Calu3 (cell line): Measurements from ENCODE around the gene DGCR8. TPM values are rescaled to one million over a fixed set of nuclear protein-coding genes. Genes with fewer than 3 reads are reported as not detected.

Source experiments
- Bru-seq: library from RNA; stranded (reverse); fragments of 400-500 nt; gene quantifications from one replicate; lab custom pipeline; 2021; lab: Mats Ljungman, UMichigan
- BruChase-seq, 2 experiments: library from RNA; stranded (reverse); fragments of 400-500 nt; gene quantifications; one replicate each; lab custom pipeline; 2021; lab: Mats Ljungman, UMichigan
- BruUV-seq: library from RNA; stranded (reverse); fragments of 400-500 nt; replicated peaks from 2 replicates; lab custom pipeline; 2021; lab: Mats Ljungman, UMichigan
- CTCF ChIA-PET: fragments of 300-600 bp; sonication (Branson Sonifier 250); formaldehyde crosslinking; loops from one replicate; lab custom pipeline; 2022; ENCODE audit warnings: antibody characterized with exemption; lab: Charles Lee
- DNase-seq: peaks from one replicate; pipeline ENCODE4 v3.0.0; 2022
- H3K27ac Mint-ChIP-seq: one replicate; pipeline ENCODE4 v1.8.0; 2022; ENCODE audit warnings: mixed read lengths; ENCODE audit not compliant: unreplicated experiment
- H3K27me3 Mint-ChIP-seq: one replicate; pipeline ENCODE4 v1.8.0; 2022; ENCODE audit warnings: mixed read lengths; ENCODE audit not compliant: unreplicated experiment
- H3K36me3 Mint-ChIP-seq: one replicate; pipeline ENCODE4 v1.8.0; 2022; ENCODE audit warnings: mild to moderate bottlenecking, moderate library complexity, mixed read lengths; ENCODE audit not compliant: insufficient read depth, unreplicated experiment
- H3K4me1 Mint-ChIP-seq: one replicate; pipeline ENCODE4 v1.8.0; 2022; ENCODE audit warnings: mild to moderate bottlenecking, low read depth, mixed read lengths; ENCODE audit not compliant: unreplicated experiment
- H3K4me3 Mint-ChIP-seq: one replicate; pipeline ENCODE4 v1.8.0; 2022; ENCODE audit warnings: mild to moderate bottlenecking, low read depth, moderate library complexity, mixed read lengths; ENCODE audit not compliant: unreplicated experiment
- H3K9me3 Mint-ChIP-seq: one replicate; pipeline ENCODE4 v1.8.0; 2022; ENCODE audit warnings: low read depth, mixed read lengths; ENCODE audit not compliant: unreplicated experiment
- CTCF ChIP-seq: fragments of 200-600 bp; IDR thresholded peaks from one replicate; pipeline ENCODE4 v1.8.0; 2022; ENCODE audit warnings: antibody characterized with exemption; ENCODE audit not compliant: unreplicated experiment
- intact Hi-C: fragments of 100-400 bp; cut with micrococcal nuclease; formaldehyde crosslinking; loops from one replicate; pipeline ENCODE4 v1.10.0; 2022; ENCODE audit not compliant: unreplicated experiment
- long read RNA-seq: library from polyadenylated mRNA; stranded (forward); transcript quantifications from one replicate; pipeline ENCODE4 v2.0.0, GENCODE V29; 2022
- total RNA-seq: library from RNA; stranded (reverse); gene quantifications from 2 replicates; pipeline ENCODE4 v1.2.3, GENCODE V29; 2022

Gene DGCR8
- 53.1 and 54.7 TPM in 2 replicates for total RNA-seq
- Bru-seq, nascent RNA, result percentile 87 among the genes with signal in this experiment
- BruChase-seq, experiment 1, labeled RNA remaining after a 6-hour chase, result percentile 79 among the genes with signal in this experiment
- BruChase-seq, experiment 2, labeled RNA remaining after a 2-hour chase, result percentile 82 among the genes with signal in this experiment
- long read RNA-seq, full-length matches to known transcripts, result 3 of 10 reads
- long read RNA-seq, partial matches to known transcripts, result 6 of 10 reads
- long read RNA-seq, other reads (novel, unspliced or antisense), result 1 of 10 reads

DNA sequence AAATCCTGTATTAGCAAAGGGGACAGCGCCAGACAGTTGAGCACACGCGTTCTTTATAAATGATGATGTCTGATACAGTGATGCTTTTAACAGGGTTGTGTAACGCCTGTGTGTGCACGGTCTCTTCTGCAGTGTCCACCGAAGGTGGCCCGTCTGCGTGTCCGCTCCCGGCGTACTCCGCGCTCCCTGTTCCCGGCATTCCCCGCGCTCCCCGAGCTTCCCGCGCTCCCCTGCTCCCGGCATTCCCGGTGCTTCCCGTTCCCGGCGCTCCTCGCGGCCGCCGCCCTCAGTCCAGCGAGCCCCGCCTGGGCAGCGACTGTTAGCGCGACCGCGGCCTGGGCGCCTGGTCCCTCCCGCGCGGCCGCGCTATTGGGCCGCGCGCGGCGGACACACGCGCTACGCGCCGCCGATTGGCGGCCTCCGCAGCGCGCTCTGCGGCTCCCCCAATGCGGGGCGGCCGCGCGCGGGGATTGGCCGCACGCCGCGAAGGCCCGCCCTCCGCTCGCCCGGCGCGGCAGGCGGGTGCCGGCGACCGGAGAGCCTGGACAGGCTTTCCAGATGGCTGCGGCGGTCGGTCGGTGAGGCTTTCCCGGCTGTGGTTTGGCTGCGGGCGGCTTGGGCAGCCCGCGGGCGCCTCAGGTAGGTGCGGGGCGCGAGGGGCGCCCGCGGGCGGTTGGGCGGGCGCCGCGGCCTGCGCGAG is at the start of gene DGCR8:
TSS of gene DGCR8 (plus strand) at position 497 of the 700 bp plus-strand sequence. CDS start 5,723 bp downstream, outside the sequence.
- intact Hi-C loops, result no loop called here

DNA sequence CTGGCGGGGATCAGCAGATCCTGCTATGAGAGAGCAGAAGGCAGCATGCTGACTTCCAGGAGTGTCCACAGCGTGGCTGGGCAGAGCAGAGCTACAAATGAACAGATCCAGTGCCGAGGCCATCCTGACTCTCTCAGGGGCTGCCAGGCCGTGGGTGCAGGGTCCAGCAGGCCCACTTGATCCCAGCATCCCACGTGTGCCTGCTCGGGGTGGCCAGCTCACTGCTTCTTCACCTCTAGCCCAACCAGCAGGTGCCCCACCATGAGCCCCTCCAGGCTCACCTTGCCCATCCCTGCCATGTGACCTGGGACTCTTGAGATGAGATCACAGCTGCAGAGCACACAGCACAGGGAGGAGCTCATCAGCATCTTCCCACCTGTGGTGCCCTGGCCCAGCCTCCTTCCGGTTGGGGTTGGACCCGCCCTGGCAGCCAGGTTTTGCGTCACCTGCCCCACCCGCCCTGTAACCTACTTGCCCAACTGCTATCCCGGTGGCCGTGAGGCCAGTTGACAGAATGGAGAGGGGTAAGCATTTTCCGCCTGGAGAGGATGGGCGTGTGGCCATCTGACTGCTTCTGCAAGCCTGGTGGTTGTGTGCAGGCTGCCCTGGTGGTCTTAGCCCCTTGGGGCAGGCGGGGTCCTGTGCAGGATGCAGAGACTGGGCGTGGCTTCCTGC is 48.2 kb upstream of the DGCR8 start:
- Mint-ChIP-seq H3K27me3 (no peaks in the 10 kb centered on the region), H3K36me3 (peaks cover 27% of the 10 kb centered on the region), H3K9me3 (no peaks in the 10 kb centered on the region), H3K4me1 (no peaks in the 10 kb centered on the region), H3K27ac (no peak overlapping the region), H3K4me3 (no peak overlapping the region)
- TF ChIP-seq CTCF, result no peak
- CTCF ChIA-PET, result no interaction called here
- no TSS peak for BruUV-seq
- intact Hi-C loops, result no loop called here
- DNase-seq, result no peak

More for the DNA sequence above, at the start of gene DGCR8:
- H3K4me3 Mint-ChIP-seq, result peak within 1 kb of the TSS; percentile 92
- CTCF ChIA-PET, result interaction anchor here (0.6 kb wide), 1 partner anchor 23 kb away, joined by 5 read pairs; no protein-coding TSS in a partner anchor
- H3K36me3 Mint-ChIP-seq, result peaks cover 45% of the 10 kb centered on the region
- no TSS peak for BruUV-seq
- peak; percentile 96 for DNase-seq
- H3K4me1 Mint-ChIP-seq, result peaks cover 35% of the 10 kb centered on the region
- H3K9me3 Mint-ChIP-seq, result no peaks in the 10 kb centered on the region
- peak within 1 kb of the TSS; percentile 82 for H3K27ac Mint-ChIP-seq
- TF ChIP-seq CTCF, result no peak
- no peaks in the 10 kb centered on the region for H3K27me3 Mint-ChIP-seq

DNA sequence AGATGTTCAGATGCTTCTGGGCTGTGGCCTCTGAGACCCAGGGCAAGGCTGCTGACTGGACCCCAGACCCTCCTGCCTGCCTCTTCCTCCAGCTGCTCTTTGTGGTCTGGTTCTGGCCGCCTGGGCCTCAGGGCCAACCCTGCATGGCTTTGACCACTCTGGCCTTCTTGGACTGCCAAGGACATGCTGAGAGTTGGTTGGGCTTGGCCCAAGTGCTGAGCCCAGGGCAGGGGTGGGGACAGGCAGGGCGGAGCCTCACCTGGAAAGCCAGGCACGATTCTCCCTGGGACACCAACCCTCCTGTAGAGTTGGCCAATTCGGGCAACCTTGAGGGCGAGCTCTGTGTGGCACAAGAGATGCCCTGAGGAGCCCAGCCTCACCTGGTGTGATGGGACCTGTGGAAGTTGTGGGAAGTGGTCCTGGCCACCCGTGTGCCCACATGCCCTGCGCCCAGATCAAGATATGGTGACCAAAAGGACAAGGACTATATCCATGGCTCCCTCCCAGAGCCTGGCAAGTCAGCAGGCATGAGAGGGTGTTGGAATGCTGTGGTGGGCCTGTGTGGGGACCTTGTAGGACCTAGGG is 47.5 kb upstream of the DGCR8 start:
- DNase-seq, result no peak
- no TSS peak for BruUV-seq
- H3K27me3 Mint-ChIP-seq, result no peaks in the 10 kb centered on the region
- H3K9me3 Mint-ChIP-seq, result no peaks in the 10 kb centered on the region
- H3K36me3 Mint-ChIP-seq, result peaks cover 24% of the 10 kb centered on the region
- TF ChIP-seq CTCF, result no peak
- H3K4me3 Mint-ChIP-seq, result no peak overlapping the region
- intact Hi-C loops, result no loop called here
- CTCF ChIA-PET, result no interaction called here
- H3K4me1 Mint-ChIP-seq, result no peaks in the 10 kb centered on the region
- no peak overlapping the region for H3K27ac Mint-ChIP-seq

- no TSS peak for BruUV-seq
- Mint-ChIP-seq H3K36me3 (peaks cover 24% of the 10 kb centered on the region), H3K27me3 (no peaks in the 10 kb centered on the region), H3K9me3 (no peaks in the 10 kb centered on the region), H3K4me1 (no peaks in the 10 kb centered on the region), H3K4me3 (no peak overlapping the region), H3K27ac (no peak overlapping the region)
- TF ChIP-seq CTCF, result no peak
- no peak for DNase-seq
- CTCF ChIA-PET, result no interaction called here
- intact Hi-C loops, result no loop called here
Observed at GRCh38 chr22:20033045-20033706, 46.9 kb upstream of the DGCR8 start.
